ENCODE measurements around the gene IL1B. TPM values are rescaled to one million over a fixed set of nuclear protein-coding genes. Genes with fewer than 3 reads are reported as not detected.

IL1B gene
- total RNA-seq, 1 experiment from 2014 or later = 4.3 TPM

GRCh38 chr2:112813280-112813966 is 23.2 kb downstream of the IL1B start:
- Histone ChIP-seq H3K27ac (peak overlapping the region; percentile 88), H3K4me1 (replicated peaks) (peaks cover 36% of the 10 kb centered on the region), H3K36me3 (no peaks in the 10 kb centered on the region), H3K27me3 (replicated peaks) (no peaks in the 10 kb centered on the region), H3K4me3 (no peak overlapping the region), H3K9me3 (replicated peaks) (no peaks in the 10 kb centered on the region)
- no peak for DNase-seq (ENCODE audit: low read depth in 1 of 2, low spot score in 2 of 2)

DNA sequence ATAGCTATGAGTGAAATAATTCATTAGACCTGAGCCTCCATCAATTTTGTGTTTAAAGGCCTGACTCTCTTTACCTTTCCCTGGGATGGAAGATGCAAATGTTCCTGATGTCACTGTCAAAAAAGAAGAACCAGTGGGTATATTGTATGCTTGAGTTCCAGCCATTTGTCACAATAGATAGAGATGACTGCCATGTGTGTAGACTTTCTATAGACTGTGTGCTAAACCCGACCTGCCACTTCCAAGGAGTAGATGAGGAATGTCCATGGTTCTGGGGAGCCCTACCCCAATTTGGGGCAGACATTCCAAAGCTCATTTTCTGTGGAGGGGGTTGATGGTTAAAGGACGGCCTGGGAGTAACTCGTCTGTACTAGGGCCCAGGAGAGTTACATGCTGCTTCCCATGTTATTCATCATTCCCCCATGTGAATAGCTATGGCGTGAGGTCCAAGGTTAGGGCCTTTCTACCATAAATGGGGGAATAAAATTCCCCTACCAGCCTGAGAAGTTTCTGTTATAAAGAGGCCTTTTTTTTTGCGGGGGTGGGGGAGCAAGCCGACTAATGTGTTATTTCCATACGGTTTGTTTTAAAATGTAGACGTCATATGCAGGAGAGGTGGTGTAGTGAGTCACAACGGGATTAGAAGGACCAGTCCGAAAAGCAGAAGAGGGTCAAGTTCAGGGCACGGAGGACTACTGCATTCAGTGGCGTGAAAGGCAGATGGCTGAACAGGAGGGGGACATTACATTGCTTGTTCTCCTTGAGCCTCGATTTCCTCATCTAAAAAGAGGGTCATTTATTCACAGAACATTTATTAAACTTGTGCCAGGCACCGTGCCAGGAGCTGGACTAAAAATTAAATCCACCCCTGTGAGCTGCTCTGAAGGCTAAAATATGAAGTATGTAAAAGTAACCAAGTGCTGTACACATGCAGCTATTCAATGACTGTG is 24.0 kb downstream of the IL1B start:
- DNase-seq (ENCODE audit: low read depth in 1 of 2, low spot score in 2 of 2) = peak; percentile 59 to 76
- Histone ChIP-seq H3K9me3 (replicated peaks) (peaks cover under 1% of the 10 kb centered on the region; the same call in 1 of the 2 replicates), H3K27ac (peak overlapping the region; percentile 88), H3K4me3 (no peak overlapping the region), H3K36me3 (no peaks in the 10 kb centered on the region), H3K4me1 (replicated peaks) (peaks cover 36% of the 10 kb centered on the region), H3K27me3 (replicated peaks) (no peaks in the 10 kb centered on the region)

DNA sequence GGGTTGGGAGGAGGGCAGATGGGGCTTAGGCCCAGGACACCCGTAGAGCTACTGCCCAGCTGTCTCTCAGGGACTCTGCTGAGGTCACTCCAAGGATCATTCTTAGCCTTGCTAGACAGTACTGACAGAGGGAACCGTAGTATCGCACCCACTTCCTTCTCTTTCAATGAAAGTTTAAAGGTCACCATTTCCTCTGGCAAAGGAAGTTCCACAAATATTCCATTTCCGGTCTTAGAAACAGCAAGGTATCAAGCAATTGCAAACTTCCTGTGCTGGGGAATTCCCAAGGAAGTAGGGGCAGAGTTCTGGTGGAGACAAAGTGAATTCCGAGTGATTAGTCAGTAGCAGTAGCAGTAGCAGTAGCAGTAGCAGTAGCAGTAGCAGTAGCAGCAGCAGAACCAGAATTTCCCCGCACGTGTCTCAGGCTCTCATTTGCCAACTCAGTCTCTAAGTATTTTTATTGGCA is 24.7 kb downstream of the IL1B start:
- no peak overlapping the region for H3K4me3 ChIP-seq
- peaks cover 36% of the 10 kb centered on the region for H3K4me1 ChIP-seq (replicated peaks)
- DNase-seq (ENCODE audit: low read depth in 1 of 2, low spot score in 2 of 2) = peak; percentile 67 to 79
- H3K27ac ChIP-seq = peak overlapping the region; percentile 88
- no peaks in the 10 kb centered on the region for H3K36me3 ChIP-seq
- no peaks in the 10 kb centered on the region for H3K27me3 ChIP-seq (replicated peaks)
- H3K9me3 ChIP-seq (replicated peaks) = peaks cover 3% of the 10 kb centered on the region; the same call in 1 of the 2 replicates

- Histone ChIP-seq H3K36me3 (no peaks in the 10 kb centered on the region), H3K27ac (peak overlapping the region; percentile 88), H3K27me3 (replicated peaks) (no peaks in the 10 kb centered on the region), H3K4me1 (replicated peaks) (peaks cover 36% of the 10 kb centered on the region), H3K9me3 (replicated peaks) (peaks cover 3% of the 10 kb centered on the region; the same call in 1 of the 2 replicates), H3K4me3 (no peak overlapping the region)
- DNase-seq (ENCODE audit: low read depth in 1 of 2, low spot score in 2 of 2) = no peak
These were observed 25.2 kb downstream of the IL1B start for GRCh38 chr2:112811276-112811831.

- Histone ChIP-seq H3K27me3 (replicated peaks) (no peaks in the 10 kb centered on the region), H3K4me1 (replicated peaks) (peaks cover 37% of the 10 kb centered on the region), H3K9me3 (replicated peaks) (peaks cover 3% of the 10 kb centered on the region; the same call in 1 of the 2 replicates), H3K36me3 (no peaks in the 10 kb centered on the region), H3K27ac (no peak overlapping the region), H3K4me3 (no peak overlapping the region)
- no peak for DNase-seq (ENCODE audit: low read depth in 1 of 2, low spot score in 2 of 2)
These were observed 27.5 kb downstream of the IL1B start for GRCh38 chr2:112809112-112809511.

DNA sequence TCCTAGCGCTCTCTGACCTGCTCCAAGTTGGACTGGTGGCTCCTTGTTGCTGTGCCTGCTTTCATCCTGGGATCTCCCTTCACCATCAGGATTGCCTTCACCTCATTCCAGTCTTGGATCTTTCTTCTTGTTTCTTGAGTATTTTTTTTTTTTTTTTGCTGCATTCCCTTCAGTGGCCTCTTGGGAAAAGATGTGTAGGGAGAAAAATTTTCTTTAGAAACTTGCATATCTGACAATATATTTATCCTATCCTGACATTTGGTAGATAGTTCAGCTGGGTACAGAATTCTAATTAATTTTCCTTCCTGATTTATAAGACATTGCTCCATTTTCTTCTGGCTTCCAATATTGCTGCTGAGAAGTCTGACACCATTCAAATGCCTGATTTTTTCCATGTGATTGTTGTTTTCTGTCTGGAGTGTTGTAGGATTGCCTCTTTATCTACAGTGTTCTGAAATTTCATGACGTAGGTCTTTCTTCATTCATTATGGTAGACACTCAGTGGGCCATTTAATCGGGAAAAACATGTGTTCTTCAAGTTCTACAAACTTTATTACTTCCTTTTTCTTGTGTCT is 29.3 kb downstream of the IL1B start:
- Histone ChIP-seq H3K4me1 (replicated peaks) (peaks cover 32% of the 10 kb centered on the region), H3K27ac (no peak overlapping the region), H3K9me3 (replicated peaks) (peaks cover 3% of the 10 kb centered on the region; the same call in 1 of the 2 replicates), H3K4me3 (no peak overlapping the region), H3K27me3 (replicated peaks) (no peaks in the 10 kb centered on the region), H3K36me3 (no peaks in the 10 kb centered on the region)
- no peak for DNase-seq (ENCODE audit: low read depth in 1 of 2, low spot score in 2 of 2)

- H3K9me3 ChIP-seq (replicated peaks) = peaks cover 3% of the 10 kb centered on the region; the same call in 1 of the 2 replicates
- H3K4me1 ChIP-seq (replicated peaks) = peaks cover 20% of the 10 kb centered on the region
- no peak overlapping the region for H3K4me3 ChIP-seq
- no peak overlapping the region for H3K27ac ChIP-seq
- H3K36me3 ChIP-seq = no peaks in the 10 kb centered on the region
- no peaks in the 10 kb centered on the region for H3K27me3 ChIP-seq (replicated peaks)
- no peak for DNase-seq (ENCODE audit: low read depth in 1 of 2, low spot score in 2 of 2)
These were observed 31.0 kb downstream of the IL1B start for GRCh38 chr2:112805542-112805941.

DNA sequence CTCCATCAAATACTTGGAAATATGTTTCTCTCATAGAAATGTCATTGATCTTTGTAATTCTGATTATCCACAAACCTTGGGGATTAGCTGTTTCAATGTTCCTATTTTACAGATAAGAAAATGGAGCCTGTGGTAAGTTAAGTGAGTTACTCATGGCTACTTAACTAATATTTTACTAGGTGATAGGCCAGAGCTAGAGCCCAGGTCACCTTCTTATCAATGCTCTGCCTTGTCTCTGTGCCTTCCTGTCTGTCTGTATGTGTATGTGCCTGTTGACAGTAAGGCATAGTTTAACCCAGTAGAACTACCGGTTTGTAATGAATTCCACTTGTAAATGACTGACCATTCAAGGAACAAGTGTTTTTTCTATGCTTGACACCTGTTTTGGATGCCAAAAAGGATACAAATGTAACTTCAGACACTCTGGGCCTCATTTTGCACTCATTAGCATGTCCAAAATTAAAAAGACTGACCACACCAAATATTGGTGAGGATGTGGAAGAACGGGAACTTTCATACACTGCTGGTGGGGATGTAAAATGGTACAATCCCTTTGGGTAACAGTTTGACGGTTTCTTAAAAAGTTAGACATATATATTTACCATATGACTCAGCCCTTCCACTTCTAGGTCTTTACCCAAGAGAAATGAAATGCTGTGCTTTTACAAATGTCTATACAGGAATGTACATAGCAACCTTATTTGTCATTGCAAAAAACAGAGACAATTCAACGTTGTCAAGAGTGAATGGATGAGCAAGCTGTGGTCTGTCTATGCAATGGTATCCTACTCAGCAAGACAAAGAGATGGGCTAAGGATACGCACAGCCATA is 32.7 kb downstream of the IL1B start:
- Histone ChIP-seq H3K36me3 (no peaks in the 10 kb centered on the region), H3K27ac (peak overlapping the region; percentile 77), H3K9me3 (replicated peaks) (peaks cover 3% of the 10 kb centered on the region; the same call in 1 of the 2 replicates), H3K4me1 (replicated peaks) (peaks cover 20% of the 10 kb centered on the region), H3K4me3 (no peak overlapping the region), H3K27me3 (replicated peaks) (no peaks in the 10 kb centered on the region)
- DNase-seq (ENCODE audit: low read depth in 1 of 2, low spot score in 2 of 2) = peak in 1 of 2 experiments; percentile 57

DNA sequence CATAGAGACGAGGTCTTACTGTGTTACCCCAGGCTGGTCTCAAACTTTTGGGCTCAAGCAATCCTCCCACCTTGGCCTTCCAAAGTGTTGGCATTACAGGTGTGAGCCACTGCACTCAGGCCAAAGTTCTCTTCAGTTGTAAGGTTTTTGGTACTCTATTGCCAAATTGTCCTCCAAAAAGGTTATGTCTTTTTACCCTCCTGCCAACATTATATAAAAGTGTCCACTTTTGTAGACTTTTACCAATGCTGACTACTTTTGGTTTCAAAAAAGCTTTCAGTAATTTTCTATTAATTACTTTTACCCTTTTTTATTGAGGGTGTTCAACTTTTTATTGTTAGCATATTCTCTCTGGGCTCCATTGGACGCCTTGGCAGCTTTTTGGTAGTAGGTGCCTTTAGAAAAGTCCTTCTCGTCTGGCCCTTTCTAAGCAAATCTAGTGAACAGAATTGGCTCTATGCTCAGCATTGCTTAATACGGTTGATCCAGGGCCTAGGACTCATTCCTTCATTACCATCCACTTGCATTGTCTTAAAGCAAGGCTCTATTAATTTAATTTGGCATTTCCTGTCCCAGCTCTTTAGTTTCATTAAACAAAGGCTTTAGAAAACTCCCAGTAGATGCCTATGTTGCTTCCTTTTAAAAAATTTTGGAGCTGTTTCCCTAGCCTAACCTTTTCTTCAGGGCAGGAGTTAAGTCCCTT is 35.5 kb downstream of the IL1B start:
- peaks cover 20% of the 10 kb centered on the region for H3K4me1 ChIP-seq (replicated peaks)
- no peaks in the 10 kb centered on the region for H3K9me3 ChIP-seq (replicated peaks)
- no peaks in the 10 kb centered on the region for H3K27me3 ChIP-seq (replicated peaks)
- H3K36me3 ChIP-seq = no peaks in the 10 kb centered on the region
- no peak overlapping the region for H3K4me3 ChIP-seq
- DNase-seq (ENCODE audit: low read depth in 1 of 2, low spot score in 2 of 2) = no peak
- no peak overlapping the region for H3K27ac ChIP-seq

DNA sequence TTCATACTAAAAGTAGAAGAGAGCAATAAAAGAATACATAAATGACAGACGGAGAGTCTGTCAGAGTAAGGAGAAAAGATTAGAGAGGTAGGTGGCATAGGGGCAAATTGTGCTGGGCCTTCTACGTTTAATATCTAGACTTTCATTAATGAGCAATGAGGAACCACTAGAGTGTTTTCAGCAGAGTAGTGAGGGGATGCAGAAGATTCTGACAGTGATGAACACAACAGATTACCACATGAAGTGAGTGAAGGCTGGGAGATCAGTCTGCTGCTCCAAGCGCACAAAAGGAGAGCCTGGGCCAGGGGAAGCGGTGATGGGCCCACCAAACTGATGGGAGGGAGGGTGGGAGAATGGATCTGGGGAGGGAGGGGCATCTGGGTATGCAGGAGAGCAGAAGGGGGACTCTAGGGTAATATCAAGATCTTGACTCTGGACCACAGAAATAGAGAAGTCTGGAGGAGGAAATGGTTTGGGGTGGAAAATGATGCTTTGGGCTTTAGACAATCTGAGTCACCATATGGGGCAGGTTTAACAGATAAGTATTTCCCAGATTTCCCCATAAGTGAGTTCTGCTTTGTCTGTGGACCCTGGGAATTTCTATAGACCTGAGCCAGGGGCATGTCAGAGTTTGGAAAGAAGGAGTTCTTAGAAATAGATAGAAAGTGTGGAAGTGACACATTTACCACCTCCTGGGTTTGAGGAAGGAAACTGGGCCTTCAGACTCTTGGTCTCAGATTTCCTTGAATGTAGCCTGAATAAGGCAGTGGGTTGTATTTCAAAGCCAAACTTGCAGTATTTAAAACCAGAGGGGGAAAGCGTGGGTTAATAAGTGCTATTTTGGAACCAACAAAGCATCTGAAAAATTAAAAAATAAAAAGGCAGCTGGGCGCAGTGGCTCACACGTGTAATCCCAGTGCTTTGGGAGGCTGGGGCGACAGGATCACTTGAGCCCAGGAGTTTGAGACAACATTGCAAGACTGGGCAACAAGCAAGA is 37.3 kb downstream of the IL1B start:
- Histone ChIP-seq H3K9me3 (replicated peaks) (no peaks in the 10 kb centered on the region), H3K36me3 (no peaks in the 10 kb centered on the region), H3K27me3 (replicated peaks) (no peaks in the 10 kb centered on the region), H3K4me3 (no peak overlapping the region), H3K4me1 (replicated peaks) (peaks cover 15% of the 10 kb centered on the region), H3K27ac (no peak overlapping the region)
- no peak for DNase-seq (ENCODE audit: low read depth in 1 of 2, low spot score in 2 of 2)

DNA sequence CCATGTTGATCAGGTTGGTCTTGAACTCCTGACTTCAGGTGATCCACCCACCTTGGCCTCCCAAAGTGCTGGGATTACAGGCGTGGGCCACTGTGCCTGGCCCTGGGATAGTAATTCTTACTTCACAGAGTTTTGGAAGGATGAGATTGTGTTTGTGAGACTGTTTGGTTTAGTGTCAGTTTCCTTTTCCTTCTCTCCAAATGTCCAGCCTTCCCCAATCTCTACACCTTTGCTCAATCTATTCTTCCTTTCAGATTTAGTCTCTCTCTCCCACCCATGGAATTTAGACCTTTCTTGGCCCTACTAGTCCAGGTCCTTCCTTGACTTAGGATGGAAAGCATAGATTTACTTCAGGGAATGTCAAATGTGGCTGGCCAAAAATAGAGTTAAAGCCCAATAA is 40.1 kb downstream of the IL1B start:
- no peak overlapping the region for H3K27ac ChIP-seq
- no peaks in the 10 kb centered on the region for H3K9me3 ChIP-seq (replicated peaks)
- H3K4me1 ChIP-seq (replicated peaks) = peaks cover 4% of the 10 kb centered on the region; the same call in 1 of the 2 replicates
- H3K36me3 ChIP-seq = no peaks in the 10 kb centered on the region
- DNase-seq (ENCODE audit: low read depth in 1 of 2, low spot score in 2 of 2) = no peak
- H3K27me3 ChIP-seq (replicated peaks) = no peaks in the 10 kb centered on the region
- no peak overlapping the region for H3K4me3 ChIP-seq

Data from SJSA1 (cell line).